Parathyroid adenoma (tissue), 2 donors: ENCODE data around the gene CPEB4.

Experiments used
- H2AFZ ChIP-seq: fragments of 300-600 bp; sonication (generic); one replicate; pipeline ENCODE4 v1.7.0; 2017; ENCODE audit warnings: antibody characterized with exemption, mild to moderate bottlenecking
- H3K27ac ChIP-seq: fragments of 300-600 bp; sonication (generic); one replicate; pipeline ENCODE4 v1.7.0; 2017
- H3K27me3 ChIP-seq: fragments of 300-600 bp; sonication (generic); one replicate; pipeline ENCODE4 v1.7.0; 2017; ENCODE audit warnings: low read length; ENCODE audit not compliant: control insufficient read depth, insufficient read depth
- H3K36me3 ChIP-seq: fragments of 300-600 bp; sonication (generic); one replicate; pipeline ENCODE4 v1.7.0; 2017; ENCODE audit warnings: low read length; ENCODE audit not compliant: control insufficient read depth, insufficient read depth
- H3K4me1 ChIP-seq: fragments of 300-600 bp; sonication (generic); one replicate; pipeline ENCODE4 v1.7.0; 2017; ENCODE audit warnings: control low read depth
- H3K4me2 ChIP-seq: fragments of 300-600 bp; sonication (generic); one replicate; pipeline ENCODE4 v1.7.0; 2017; ENCODE audit warnings: low read length
- H3K4me3 ChIP-seq: fragments of 300-600 bp; sonication (generic); one replicate; pipeline ENCODE4 v1.7.0; 2017; ENCODE audit warnings: low read depth, low read length
- H3K79me2 ChIP-seq: fragments of 300-600 bp; sonication (generic); one replicate; pipeline ENCODE4 v1.7.0; 2017; ENCODE audit warnings: control low read depth
- H3K9ac ChIP-seq: fragments of 300-600 bp; sonication (generic); one replicate; pipeline ENCODE4 v1.7.0; 2017; ENCODE audit warnings: mild to moderate bottlenecking
- H3K9me3 ChIP-seq: fragments of 300-600 bp; sonication (generic); one replicate; pipeline ENCODE4 v1.7.0; 2017; ENCODE audit warnings: low read length; ENCODE audit not compliant: control insufficient read depth
- CTCF ChIP-seq: fragments of 300-600 bp; sonication (generic); IDR thresholded peaks from one replicate; pipeline ENCODE4 v1.7.0; 2017; ENCODE audit warnings: antibody characterized with exemption, mild to moderate bottlenecking
- donor health status: primary hyperparathyroidism.

Gene CPEB4

GRCh38 chr5:173925449-173926071 is 37.4 kb downstream of the CPEB4 start:
- H3K79me2 ChIP-seq: peaks cover 72% of the 10 kb centered on the region
- no peaks in the 10 kb centered on the region for H3K27me3 ChIP-seq
- no peak overlapping the region for H3K27ac ChIP-seq
- H3K4me3 ChIP-seq: no peak overlapping the region
- no peak overlapping the region for H2AFZ ChIP-seq
- TF ChIP-seq CTCF: peak; percentile 64
- no peaks in the 10 kb centered on the region for H3K9me3 ChIP-seq
- no peak overlapping the region for H3K4me2 ChIP-seq
- H3K4me1 ChIP-seq: peaks cover 36% of the 10 kb centered on the region
- no peak overlapping the region for H3K9ac ChIP-seq
- no peaks in the 10 kb centered on the region for H3K36me3 ChIP-seq

GRCh38 chr5:173926359-173926758 is 38.2 kb downstream of the CPEB4 start:
- no peak overlapping the region for H3K4me3 ChIP-seq
- no peaks in the 10 kb centered on the region for H3K9me3 ChIP-seq
- no peak overlapping the region for H3K4me2 ChIP-seq
- H3K9ac ChIP-seq: no peak overlapping the region
- peaks cover 74% of the 10 kb centered on the region for H3K79me2 ChIP-seq
- no peak overlapping the region for H3K27ac ChIP-seq
- no peak for TF ChIP-seq CTCF
- no peak overlapping the region for H2AFZ ChIP-seq
- no peaks in the 10 kb centered on the region for H3K27me3 ChIP-seq
- H3K36me3 ChIP-seq: no peaks in the 10 kb centered on the region
- H3K4me1 ChIP-seq: peaks cover 38% of the 10 kb centered on the region

GRCh38 chr5:173928871-173929574 is 40.9 kb downstream of the CPEB4 start:
- Histone ChIP-seq H3K36me3 (no peaks in the 10 kb centered on the region), H3K4me1 (peaks cover 28% of the 10 kb centered on the region), H3K27me3 (no peaks in the 10 kb centered on the region), H3K9me3 (no peaks in the 10 kb centered on the region), H2AFZ (no peak overlapping the region), H3K79me2 (peaks cover 70% of the 10 kb centered on the region), H3K9ac (no peak overlapping the region), H3K4me3 (no peak overlapping the region), H3K4me2 (peak overlapping the region; percentile 36), H3K27ac (no peak overlapping the region)
- TF ChIP-seq CTCF: no peak

- Histone ChIP-seq H2AFZ (no peak overlapping the region), H3K4me1 (peaks cover 27% of the 10 kb centered on the region), H3K4me2 (peak overlapping the region; percentile 16), H3K79me2 (peaks cover 43% of the 10 kb centered on the region), H3K9me3 (no peaks in the 10 kb centered on the region), H3K9ac (no peak overlapping the region), H3K4me3 (no peak overlapping the region), H3K27ac (peak overlapping the region; percentile 13), H3K36me3 (no peaks in the 10 kb centered on the region), H3K27me3 (no peaks in the 10 kb centered on the region)
- no peak for TF ChIP-seq CTCF
Observed at GRCh38 chr5:173932695-173933139, 44.6 kb downstream of the CPEB4 start.
